Activated CD4-positive, alpha-beta T cell treated with anti-CD3 and anti-CD28 coated beads, Interleukin-2, Interleukin-6, amounts not matched to agents 100 ng/mL and 50 ng/mL, durations not matched to agents 16 hours and 8 hours (primary cell): ENCODE results near the gene CDH24.

ENCODE experiments used
- DNase-seq: peaks from one replicate; pipeline ENCODE4 v3.0.0-alpha.2; 2020

CDH24 gene, protein sequence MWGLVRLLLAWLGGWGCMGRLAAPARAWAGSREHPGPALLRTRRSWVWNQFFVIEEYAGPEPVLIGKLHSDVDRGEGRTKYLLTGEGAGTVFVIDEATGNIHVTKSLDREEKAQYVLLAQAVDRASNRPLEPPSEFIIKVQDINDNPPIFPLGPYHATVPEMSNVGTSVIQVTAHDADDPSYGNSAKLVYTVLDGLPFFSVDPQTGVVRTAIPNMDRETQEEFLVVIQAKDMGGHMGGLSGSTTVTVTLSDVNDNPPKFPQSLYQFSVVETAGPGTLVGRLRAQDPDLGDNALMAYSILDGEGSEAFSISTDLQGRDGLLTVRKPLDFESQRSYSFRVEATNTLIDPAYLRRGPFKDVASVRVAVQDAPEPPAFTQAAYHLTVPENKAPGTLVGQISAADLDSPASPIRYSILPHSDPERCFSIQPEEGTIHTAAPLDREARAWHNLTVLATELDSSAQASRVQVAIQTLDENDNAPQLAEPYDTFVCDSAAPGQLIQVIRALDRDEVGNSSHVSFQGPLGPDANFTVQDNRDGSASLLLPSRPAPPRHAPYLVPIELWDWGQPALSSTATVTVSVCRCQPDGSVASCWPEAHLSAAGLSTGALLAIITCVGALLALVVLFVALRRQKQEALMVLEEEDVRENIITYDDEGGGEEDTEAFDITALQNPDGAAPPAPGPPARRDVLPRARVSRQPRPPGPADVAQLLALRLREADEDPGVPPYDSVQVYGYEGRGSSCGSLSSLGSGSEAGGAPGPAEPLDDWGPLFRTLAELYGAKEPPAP

GRCh38 chr14:23056956-23057756 lies at the start of gene CDH24:
TSS of gene CDH24 (minus strand) at chr14:23057520. CDS start at chr14:23055733, 1,787 bp downstream.
- DNase-seq: peak; percentile 71

- no peak for DNase-seq
These were observed 49.4 kb upstream of the CDH24 start for GRCh38 chr14:23106747-23107045.

GRCh38 chr14:23105348-23105824 lies 48.1 kb upstream of the CDH24 start:
- no peak for DNase-seq

GRCh38 chr14:23104591-23105347 lies 47.4 kb upstream of the CDH24 start, which contains the start of gene CIROP:
TSS of gene CIROP (minus strand) at chr14:23104989. CDS start at chr14:23104920, 69 bp downstream.
- no peak for DNase-seq

DNA sequence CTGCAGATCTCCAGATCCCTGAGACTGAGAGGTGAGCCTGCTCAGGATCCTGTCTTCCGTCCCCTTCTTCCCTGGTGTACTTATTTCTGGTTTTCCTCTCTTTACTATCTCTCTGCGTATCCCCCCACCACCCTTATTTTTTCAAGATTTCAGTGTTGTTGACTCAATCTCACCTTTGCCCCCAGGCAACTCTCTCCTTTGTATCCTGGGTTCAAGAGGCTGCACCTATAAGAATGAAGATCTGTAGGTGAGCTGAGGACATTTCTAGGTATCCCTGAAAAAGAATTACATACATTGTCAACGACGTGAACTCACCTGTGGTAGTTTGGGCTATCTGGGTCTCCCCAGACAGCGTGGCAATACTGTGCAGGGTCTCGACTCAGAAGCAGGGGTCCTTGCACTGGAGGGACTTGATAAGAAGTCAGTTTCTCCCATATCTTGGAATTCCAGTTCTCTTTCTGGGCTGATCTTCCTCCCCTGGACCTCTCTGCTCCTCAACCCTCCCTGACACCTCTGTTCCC lies 46.8 kb upstream of the CDH24 start:
- DNase-seq: no peak

- no peak for DNase-seq
These were observed 46.3 kb upstream of the CDH24 start for GRCh38 chr14:23103581-23103980.

DNA sequence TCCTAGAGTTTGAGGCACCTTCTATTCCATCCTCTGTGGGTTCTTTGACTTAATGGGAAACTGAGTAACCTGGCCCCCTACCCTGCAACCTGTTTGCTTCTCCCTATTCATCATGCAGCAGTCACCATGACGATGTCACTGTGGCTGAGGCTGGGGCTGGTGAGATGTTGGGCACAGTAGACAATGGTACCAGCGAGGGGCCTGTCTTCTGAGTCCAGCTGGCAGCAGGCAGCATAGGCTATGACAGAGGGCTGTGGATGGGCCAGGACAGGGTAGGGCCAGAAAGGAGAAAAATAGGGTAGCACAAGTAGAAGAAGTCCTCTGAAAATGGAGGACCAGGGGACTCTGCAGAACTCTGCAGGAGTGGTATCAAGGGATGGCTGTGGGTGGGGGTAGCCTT lies 45.5 kb upstream of the CDH24 start:
- no peak for DNase-seq

DNA sequence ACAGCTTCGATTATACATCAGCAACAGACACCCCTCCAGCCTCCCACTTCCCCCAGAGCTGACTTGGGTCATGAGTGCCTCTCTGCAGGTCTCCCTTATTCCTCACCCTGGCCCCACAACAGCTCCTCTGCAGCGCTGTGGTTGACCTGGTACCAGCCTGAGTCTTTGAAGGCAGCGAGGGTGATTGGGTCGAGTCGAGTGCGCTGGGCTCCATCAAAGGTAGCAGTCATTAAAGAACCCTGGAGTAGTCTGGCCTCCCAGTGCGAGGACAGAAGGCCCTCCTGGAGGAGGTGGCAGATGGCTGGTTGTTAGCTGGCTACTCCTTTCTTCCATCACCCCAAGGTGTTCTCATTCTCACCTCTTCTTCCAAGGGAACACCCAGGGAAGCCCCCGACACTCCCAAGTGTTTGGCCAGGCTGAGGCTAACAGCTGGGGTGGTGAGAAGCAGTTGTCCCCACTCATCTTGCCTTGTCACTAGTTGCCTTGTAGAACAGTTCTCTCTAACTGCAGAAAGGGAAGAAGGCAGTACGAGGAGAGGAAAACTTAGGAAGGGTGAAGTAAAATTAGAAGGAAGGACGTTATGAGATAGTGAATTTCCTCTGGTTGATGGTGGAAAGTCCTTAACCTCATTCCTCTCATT lies 44.8 kb upstream of the CDH24 start:
- no peak for DNase-seq

DNA sequence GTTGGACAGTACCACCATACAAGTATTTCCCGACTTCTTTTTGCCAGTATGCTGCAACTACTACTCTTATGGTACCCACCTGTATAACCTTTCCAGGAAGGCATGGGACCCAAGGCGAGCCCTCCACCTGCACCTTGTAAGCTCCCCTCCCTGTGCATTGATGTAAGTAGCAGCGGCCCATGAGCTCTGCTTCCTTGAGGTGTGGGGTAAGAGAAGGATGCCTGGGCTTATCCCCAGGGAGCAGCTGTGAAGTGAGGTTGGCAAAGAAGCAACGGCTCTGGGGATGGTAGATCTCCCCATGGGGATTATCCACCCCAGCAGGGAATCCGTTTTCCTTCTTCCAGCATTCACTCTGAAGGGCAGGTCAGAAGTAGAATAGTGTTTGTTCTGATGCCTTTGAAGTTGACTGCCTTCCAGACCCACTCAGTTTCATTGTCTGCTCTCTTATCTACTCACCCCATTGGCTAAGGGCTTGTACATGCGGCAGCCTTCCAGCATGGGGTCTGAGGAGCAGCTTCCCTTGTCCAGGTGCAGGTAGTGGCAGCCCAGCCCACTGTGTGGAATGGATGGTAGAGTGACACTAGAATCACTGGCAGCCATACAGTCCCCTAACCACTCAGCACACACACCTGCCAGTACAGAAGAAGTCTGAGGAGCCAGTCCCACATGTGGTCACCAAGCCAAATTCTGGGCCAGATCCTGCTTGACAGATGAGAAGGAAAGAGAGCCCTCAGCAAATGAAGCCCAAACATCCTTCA lies 44.1 kb upstream of the CDH24 start:
- DNase-seq: no peak

DNA sequence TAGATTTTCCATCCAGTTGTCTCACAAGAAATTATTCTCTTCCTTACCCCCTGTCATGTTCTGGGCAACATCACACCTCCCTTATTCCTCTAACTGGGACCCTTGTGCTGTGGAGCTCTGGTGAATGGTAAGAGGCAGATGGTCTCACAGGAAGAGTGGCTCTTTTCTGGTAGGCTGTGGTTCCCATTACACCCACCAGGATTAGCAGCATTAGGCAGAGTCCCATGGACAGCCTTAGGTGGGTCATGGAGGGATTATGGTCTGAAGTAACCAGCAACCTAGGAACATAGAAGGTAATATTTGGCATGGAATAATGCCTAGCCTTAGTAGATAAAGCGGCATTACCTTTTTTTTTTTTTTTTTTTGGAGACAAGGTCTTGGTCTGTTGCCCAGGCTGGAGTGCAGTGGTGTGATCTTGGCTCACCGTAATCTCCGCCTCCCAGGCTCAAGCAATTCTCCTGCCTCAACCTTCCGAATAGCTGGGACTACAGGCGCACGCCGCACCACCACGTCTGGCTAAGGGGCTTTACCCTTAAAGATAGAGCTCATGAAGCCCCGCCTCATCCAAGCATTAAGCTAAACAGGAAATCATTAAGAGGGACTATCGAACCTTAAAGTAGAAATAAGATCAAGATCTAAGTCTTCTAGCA lies 42.0 kb upstream of the CDH24 start:
- DNase-seq: no peak

- no peak for DNase-seq
These were observed 40.5 kb upstream of the CDH24 start for GRCh38 chr14:23097786-23098185.

DNA sequence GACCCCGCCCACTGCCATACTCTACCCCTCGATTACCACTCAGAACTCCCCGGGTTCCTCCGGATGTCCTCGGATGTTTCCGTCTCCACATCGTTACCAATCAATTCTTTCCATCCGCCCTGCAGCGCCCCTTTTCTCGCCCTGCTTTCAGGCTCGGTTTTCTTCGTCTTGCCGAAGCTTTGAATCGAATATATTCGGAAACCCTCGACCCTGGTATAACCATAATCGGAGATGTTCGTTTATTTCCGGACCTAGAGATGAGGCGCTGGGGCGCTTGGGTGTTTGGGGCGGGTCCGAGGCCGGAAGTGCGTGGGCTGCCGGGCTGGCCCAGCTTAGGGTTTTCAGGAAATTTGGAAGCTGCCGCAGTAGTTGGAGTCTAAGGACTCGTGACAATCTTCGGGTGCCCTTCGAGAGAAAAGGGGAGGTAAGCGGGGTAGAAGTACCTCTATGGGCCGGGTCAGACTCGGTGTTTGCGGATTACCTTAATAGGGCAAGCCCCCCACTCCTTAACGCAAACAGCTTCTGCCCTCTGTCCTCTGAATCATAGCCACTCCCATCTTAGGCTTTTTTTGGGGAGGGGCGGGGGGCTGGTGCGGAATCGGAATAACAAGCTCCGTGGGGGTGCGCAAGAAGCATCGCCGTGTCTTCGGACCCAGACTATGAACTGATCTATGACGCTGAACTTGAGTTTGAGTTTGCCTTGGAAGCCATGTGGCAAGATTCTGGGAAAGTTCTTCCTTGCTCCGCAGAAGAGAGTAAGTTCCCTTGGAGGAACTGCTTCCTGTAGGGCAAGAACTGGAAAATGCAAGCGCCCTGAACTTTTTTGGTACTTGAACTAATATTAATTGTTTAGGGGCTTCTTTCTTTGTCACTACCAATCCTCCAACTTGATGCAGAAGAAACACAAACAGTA lies 38.1 kb upstream of the CDH24 start, which contains the start of gene C14orf119:
Gene C14orf119, plus strand, starts transcription at position 310 of the 913 bp plus-strand sequence. CDS start 2,154 bp downstream, outside the sequence.
- DNase-seq: peak; percentile 99

DNA sequence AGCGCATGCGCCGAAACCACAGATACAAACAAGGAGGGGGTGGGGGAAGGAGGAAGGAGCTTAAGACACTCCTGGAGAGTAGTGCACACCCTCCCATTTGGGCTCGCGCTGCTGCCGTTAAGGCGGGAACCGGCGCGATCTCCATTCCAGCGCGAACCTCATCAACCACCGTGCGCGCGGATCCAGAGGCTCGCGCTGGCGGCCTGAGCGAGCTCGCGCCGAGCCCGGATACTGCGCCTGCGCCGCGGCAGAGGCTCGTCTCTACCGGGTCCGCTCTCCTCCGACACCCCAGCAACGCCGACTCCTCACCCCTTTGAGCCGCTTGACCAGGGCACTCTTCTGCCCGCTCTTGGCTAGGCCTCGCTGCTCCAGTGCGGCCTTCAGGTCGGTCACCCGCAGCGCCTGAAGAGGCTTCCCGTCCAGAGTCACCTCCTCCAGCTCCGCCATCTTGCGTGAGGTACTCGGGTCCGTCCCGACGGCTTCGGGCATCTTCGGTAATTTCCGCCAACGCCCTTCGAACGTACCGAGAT lies 37.4 kb upstream of the CDH24 start, which contains the start of gene ACIN1:
Gene ACIN1, minus strand, starts transcription at position 471 of the 530 bp plus-strand sequence. Its CDS starts 24 bp downstream, at position 447.
- peak; percentile 83 for DNase-seq

DNA sequence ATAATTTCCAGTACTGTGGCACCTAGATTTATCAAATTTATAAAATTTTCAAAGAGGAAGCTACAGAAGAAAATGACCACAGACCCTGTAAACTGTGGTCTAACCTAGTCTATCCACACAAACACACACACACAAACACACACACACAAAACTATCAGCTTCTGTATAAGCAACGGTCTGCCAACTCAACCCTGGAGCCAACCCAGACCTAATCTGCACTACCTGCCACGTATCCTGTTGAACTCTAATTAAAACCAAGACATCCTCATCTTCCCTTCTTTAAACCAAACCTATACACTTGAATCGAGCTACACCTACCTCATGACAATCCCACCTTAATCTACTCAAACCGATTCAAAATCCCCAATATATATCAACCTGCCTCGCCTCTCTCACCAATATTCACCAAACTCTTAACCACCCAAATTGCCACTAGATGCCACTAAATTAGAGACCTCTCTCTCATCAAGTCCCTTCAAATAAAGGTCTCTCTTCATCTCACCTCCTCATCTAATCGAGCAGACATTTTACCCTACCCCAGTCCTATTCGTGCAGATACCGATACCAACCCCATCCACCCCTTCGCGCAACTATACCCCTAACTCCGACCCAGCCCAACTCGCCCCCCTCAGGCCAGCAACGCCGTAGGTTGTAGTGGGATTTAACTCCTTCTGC lies 36.8 kb upstream of the CDH24 start:
- DNase-seq: no peak

DNA sequence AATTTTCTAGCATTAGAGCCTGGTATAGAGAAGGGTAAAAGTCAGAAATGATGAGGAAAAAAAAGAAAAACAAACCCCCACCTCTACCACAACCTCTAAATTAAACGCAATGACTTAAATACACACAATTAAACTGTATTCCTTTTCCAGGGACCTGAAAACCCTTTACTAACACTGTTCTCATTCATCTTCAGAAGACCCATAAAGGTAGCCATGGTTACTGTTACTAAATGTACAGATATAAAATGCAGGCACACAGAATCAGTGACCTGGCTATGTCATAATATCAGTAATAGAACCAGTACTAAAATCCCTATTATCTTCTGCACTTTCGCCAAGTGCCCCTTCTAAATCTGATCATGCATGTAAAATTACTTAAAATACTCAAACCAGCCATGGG lies 36.2 kb upstream of the CDH24 start:
- no peak for DNase-seq

DNA sequence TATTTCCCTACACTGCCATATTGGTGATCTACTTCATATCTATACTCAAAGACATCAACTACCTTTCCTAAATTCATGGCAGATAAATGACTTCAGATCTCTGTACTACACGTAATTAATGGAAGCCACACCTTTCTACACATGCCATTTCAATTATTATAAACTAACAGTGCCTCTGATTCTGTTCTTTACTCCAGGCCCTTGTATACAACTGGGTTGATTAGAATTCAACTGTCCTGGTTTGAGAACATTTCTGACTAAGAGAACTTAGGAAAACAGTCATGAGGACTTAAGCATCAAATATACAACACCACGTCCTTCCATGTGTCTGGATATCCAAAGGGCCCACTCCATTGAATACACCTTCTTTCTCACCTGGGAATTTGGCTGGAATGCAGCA lies 35.8 kb upstream of the CDH24 start:
- DNase-seq: no peak

DNA sequence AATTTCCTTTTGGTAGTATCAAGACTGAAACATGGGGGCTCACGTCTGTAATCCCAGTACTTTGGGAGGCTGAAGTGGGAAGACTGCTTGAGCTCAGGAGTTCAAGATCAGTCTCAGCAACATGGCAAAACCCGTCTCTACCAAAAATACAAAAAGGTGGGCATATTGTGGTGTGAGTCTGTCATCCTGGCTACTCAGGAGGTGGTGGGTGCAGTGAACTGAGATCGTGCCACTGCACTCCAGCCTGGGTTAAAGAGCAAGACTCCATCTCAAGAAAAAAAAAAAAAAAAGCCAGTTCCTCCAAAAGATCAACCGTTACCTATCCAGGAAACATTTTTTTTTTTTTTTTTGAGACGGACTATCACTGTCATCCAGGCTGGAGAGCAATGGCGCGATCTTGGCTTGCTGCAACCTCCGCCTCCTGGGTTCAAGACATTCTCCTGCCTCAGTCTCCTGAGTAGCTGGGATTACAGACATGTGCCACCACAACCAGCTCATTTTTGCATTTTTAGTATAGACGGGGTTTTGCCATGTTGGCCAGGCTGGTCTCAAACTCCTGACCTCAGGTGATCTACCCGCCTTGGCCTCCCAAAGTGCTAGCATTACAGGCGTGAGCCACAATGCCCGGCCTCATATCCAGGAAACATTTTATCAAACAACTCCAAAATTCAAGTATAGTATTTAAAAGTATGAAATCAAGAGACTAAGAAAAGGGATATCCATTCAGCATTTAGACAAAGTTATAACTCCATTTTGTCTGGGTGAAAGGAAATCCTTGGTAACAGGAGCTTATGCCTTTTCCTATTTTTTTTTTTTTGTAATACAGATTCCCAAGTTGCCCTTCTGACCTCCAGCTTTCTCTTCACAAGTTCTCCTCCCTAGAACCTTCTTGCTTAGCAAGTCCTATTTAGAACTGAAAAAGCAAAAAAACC lies 34.2 kb upstream of the CDH24 start:
- DNase-seq: no peak
